GM23248 (cell line): ENCODE measurements around the gene BAD. TPM values are rescaled to one million over a fixed set of nuclear protein-coding genes. Genes with fewer than 3 reads are reported as not detected.

Source experiments
- DNase-seq: peaks from one replicate; pipeline ENCODE4 v3.0.0-alpha.2; 2015
- H2AFZ ChIP-seq: fragments of 200-600 bp; sonication (generic); 2 replicates; pipeline ENCODE4 v1.6.1; 2016; ENCODE audit warnings: antibody characterized with exemption
- H3F3A ChIP-seq: fragments of 200-600 bp; sonication (generic); 2 replicates; pipeline ENCODE4 v1.6.1; 2016; ENCODE audit warnings: mild to moderate bottlenecking, antibody characterized with exemption, mixed run types; ENCODE audit not compliant: insufficient read depth
- H3K27ac ChIP-seq: fragments of 200-600 bp; sonication (generic); 2 replicates; pipeline ENCODE4 v1.5.1; 2016; ENCODE audit warnings: mild to moderate bottlenecking
- H3K27me3 ChIP-seq: fragments of 200-600 bp; sonication (generic); replicated peaks from 2 replicates; pipeline ENCODE4 v1.6.1; 2016; ENCODE audit warnings: mild to moderate bottlenecking; ENCODE audit not compliant: insufficient read depth
- H3K36me3 ChIP-seq: fragments of 200-600 bp; sonication (generic); 2 replicates; pipeline ENCODE4 v1.6.1; 2016; ENCODE audit warnings: low read depth, mild to moderate bottlenecking
- H3K4me1 ChIP-seq: fragments of 200-600 bp; sonication (generic); 2 replicates; pipeline ENCODE4 v1.6.1; 2016; ENCODE audit warnings: mild to moderate bottlenecking; ENCODE audit not compliant: insufficient read depth
- H3K4me2 ChIP-seq: fragments of 200-600 bp; sonication (generic); one replicate; pipeline ENCODE4 v1.6.1; 2016; ENCODE audit warnings: mild to moderate bottlenecking; ENCODE audit not compliant: unreplicated experiment
- H3K4me3 ChIP-seq: fragments of 200-600 bp; sonication (generic); 2 replicates; pipeline ENCODE4 v1.5.1; 2016; ENCODE audit warnings: mild to moderate bottlenecking
- H3K79me2 ChIP-seq: fragments of 200-600 bp; sonication (generic); 2 replicates; pipeline ENCODE4 v1.6.1; 2016; ENCODE audit warnings: mild to moderate bottlenecking; ENCODE audit not compliant: insufficient read depth
- H3K9ac ChIP-seq: fragments of 200-600 bp; sonication (generic); 2 replicates; pipeline ENCODE4 v1.6.1; 2016; ENCODE audit warnings: mild to moderate bottlenecking
- H3K9me2 ChIP-seq: fragments of 200-600 bp; sonication (generic); 2 replicates; pipeline ENCODE4 v1.6.1; 2016; ENCODE audit warnings: mixed run types, mild to moderate bottlenecking, moderate library complexity; ENCODE audit not compliant: insufficient read depth
- H3K9me3 ChIP-seq: fragments of 200-600 bp; sonication (generic); one replicate; pipeline ENCODE4 v1.6.1; 2017; ENCODE audit warnings: low read depth
- H4K20me1 ChIP-seq: fragments of 200-600 bp; sonication (generic); 2 replicates; pipeline ENCODE4 v1.6.0; 2016; ENCODE audit not compliant: insufficient read depth
- EZH2 ChIP-seq: fragments of 200-600 bp; sonication (generic); IDR thresholded peaks from 2 replicates; pipeline ENCODE4 v1.6.1; 2018; ENCODE audit warnings: antibody characterized with exemption, mild to moderate bottlenecking; ENCODE audit not compliant: insufficient read depth, poor library complexity, severe bottlenecking
- EZH2phosphoT487 ChIP-seq: fragments of 200-600 bp; sonication (generic); IDR thresholded peaks from 2 replicates; pipeline ENCODE4 v1.6.1; 2018; ENCODE audit warnings: antibody characterized with exemption, moderate library complexity, mild to moderate bottlenecking, low read depth; ENCODE audit not compliant: insufficient read depth
- WGBS, 2 experiments: methylation state at CpG; one replicate each; pipeline ENCODE4 v1.1.6; 2015 to 2017; ENCODE audit warnings: low lambda C conversion rate in 2 of 2, low coverage in 1 of 2; ENCODE audit errors: missing lambda C conversion rate in 2 of 2; 5-methylcytosine and 5-hydroxymethylcytosine counted together
- in situ Hi-C: fragments of 300-500 bp; cut with MboI; formaldehyde crosslinking; loops from 2 replicates; pipeline ENCODE4 v1.15.0; 2020
- polyA plus RNA-seq: library from polyadenylated mRNA; unstranded; fragments of >200 nt; fragmentation: Nextera tagmentation; extraction: Ambion mirVana; gene quantifications from 2 replicates; pipeline ENCODE4 v1.2.1, GENCODE V29; 2016
- total RNA-seq: library from RNA; depleted of rRNA; stranded (reverse); fragments of >200 nt; shearing (Covaris generic); gene quantifications from 2 replicates; pipeline ENCODE4 v1.2.3, GENCODE V29; 2014

Gene BAD
- total and polyA plus RNA-seq, 2 experiments from 2014 or later: 146 to 170 TPM

DNA sequence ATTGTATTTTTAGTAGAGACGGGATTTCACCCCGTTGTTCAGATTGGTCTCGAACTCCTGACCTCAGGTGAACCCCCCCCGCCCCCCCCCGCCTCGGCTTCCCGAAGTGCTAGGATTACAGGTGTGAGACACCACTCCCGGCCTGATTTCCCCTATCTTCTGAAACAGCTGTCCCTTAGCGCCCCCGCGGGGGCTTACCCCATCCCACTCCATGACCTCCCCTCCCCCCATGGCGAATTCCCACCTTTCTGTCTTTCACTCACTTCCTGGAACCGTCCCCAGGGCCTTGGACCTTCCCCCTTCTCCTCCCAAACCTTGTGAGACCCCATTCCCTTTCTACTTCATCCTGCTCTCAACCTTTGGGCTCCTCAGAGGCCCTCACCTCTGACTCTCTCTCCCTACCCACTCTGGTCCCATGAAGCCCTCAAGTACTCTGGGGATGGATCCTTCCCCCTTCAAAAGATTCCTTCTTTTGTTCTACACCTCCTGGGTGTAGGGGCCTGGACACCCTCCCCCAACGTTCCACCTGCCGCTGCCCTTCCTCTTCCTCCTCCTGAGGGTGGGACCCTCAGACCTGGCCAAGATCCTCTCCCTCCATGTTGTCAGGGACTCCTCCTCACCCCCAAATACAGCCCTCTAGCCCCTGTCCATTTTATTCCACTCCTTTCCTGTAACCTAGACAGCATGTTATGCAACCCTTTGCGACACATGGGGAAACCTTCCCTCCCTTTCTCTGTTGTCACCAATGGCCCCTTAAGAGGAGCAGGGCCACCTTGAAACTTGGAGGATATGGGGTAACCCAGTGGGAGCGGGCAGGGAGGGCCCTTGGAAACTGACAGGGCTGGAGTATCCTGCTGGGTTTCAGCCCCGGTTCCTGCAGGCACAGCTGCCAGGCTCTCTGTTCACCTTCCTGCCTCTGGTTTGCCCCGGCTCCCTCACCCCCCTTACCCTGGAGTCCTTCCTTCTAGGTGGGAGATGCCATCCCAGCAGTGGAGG is 34.6 kb upstream of the BAD start:
- Histone ChIP-seq H3K79me2 (peaks cover 52% of the 10 kb centered on the region), H2AFZ (peak overlapping the region; percentile 85), H3K4me2 (peak overlapping the region; percentile 78), H3K36me3 (0 out of 2 replicates have a peak, but pooled peaks cover 4% of the 10 kb centered on the region), H3K4me1 (peaks cover 19% of the 10 kb centered on the region), H3K27me3 (no peaks in the 10 kb centered on the region), H3K27ac (peak overlapping the region; percentile 97), H3K9me2 (no peaks in the 10 kb centered on the region), H3K4me3 (peak overlapping the region; percentile 88), H3K9me3 (no peaks in the 10 kb centered on the region), H3K9ac (peak overlapping the region; percentile 94), H4K20me1 (no peaks in the 10 kb centered on the region), H3F3A (no peaks in the 10 kb centered on the region)
- TF ChIP-seq EZH2: no peak
- no peak for TF ChIP-seq EZH2phosphoT487
- peak; percentile 42 for DNase-seq
- 33 to 43% methylated on average over 14 to 19 of the region's 19 CpGs for WGBS, 2 experiments
- in situ Hi-C loops: no loop called here

DNA sequence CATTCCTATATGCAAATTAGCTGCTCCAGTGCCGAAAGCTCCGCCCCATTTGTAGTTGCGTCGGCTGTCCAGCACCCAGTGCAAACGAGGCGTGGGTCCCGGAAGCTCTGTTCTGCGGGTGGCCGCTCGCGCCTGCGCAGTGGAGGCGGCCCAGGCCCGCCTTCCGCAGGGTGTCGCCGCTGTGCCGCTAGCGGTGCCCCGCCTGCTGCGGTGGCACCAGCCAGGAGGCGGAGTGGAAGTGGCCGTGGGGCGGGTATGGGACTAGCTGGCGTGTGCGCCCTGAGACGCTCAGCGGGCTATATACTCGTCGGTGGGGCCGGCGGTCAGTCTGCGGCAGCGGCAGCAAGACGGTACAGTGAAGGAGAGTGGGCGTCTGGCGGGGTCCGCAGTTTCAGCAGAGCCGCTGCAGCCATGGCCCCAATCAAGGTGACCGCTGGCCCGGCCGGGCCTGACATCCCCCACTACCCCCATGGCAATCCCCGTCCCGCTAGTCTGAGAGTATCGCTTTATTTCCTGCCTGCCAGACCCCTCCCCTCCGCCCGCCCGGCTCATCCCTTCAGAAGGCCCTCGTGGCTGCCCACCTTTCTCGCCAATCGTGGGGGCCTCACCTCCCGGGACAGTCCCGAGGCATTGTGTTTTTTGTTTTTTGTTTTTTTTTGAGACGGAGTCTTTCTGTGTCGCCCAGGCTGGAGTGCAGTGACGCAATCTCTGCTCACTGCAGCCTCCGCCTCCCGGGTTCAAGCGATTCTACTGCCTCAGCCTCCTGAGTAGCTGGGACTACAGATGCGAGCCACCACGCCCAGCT is 33.7 kb upstream of the BAD start, which contains the start of gene PRDX5:
TSS of gene PRDX5 (plus strand) at position 161 of the 805 bp plus-strand sequence. CDS start at position 256, 95 bp downstream.
- Histone ChIP-seq H3K27me3 (no peaks in the 10 kb centered on the region), H3K27ac (peak within 1 kb of the TSS; percentile 97), H3K9ac (peak within 1 kb of the TSS; percentile 94), H3K4me1 (peaks cover 22% of the 10 kb centered on the region), H3K36me3 (0 out of 2 replicates have a peak, but pooled peaks cover 4% of the 10 kb centered on the region), H2AFZ (peak within 1 kb of the TSS; percentile 85), H3K4me2 (peak within 1 kb of the TSS; percentile 95), H4K20me1 (no peaks in the 10 kb centered on the region), H3K4me3 (peak within 1 kb of the TSS; percentile 88), H3K79me2 (peaks cover 52% of the 10 kb centered on the region), H3K9me3 (no peaks in the 10 kb centered on the region), H3F3A (peaks cover 3% of the 10 kb centered on the region), H3K9me2 (no peaks in the 10 kb centered on the region)
- in situ Hi-C loops: no loop called here
- DNase-seq: peak; percentile 99
- 1% methylated on average over 51 to 58 of the region's 61 CpGs for WGBS, 2 experiments
- TF ChIP-seq EZH2phosphoT487 (no peak), EZH2 (no peak)

DNA sequence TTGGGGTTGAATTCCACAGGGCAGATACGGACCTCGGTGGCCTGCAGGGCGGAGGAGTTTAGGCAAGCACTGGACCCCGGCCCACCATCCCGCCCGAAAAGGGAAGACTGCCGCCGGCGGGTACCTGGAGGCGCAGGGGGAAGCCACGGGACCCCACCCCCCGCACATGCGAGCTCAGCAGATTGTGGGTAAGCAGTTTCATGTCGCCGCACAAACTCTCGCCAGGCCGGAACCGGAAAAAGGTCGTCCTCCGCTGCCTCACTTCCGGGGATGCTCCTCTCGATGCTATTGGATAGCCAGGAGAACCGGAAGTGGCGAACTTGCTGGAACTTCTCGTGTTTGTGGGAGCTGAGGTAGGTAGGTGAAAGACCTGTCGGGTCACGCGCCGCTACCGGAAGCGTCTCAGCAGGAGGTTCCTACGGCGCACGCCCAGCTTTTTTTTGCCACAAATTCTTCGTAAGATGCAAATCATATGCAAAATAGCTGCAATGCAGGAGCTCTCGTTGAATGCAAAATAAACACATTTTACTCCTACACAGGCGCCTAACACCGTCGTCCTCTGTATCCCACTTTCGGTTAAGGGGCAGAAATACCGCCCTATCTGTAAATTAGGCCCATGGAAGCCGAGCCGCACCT is 33.0 kb upstream of the BAD start, which contains the start of gene TRMT112:
TSS of gene TRMT112 (minus strand) at position 235 of the 636 bp plus-strand sequence. CDS start at position 202, 33 bp downstream.
- DNase-seq: peak; percentile 98
- Histone ChIP-seq H3K4me1 (peaks cover 23% of the 10 kb centered on the region), H3F3A (peaks cover 10% of the 10 kb centered on the region), H4K20me1 (no peaks in the 10 kb centered on the region), H3K27me3 (no peaks in the 10 kb centered on the region), H3K4me3 (peak within 1 kb of the TSS; percentile 88), H2AFZ (peak within 1 kb of the TSS; percentile 85), H3K4me2 (peak within 1 kb of the TSS; percentile 95), H3K9ac (peak within 1 kb of the TSS; percentile 94), H3K36me3 (0 out of 2 replicates have a peak, but pooled peaks cover 4% of the 10 kb centered on the region), H3K9me2 (no peaks in the 10 kb centered on the region), H3K27ac (peak within 1 kb of the TSS; percentile 97), H3K9me3 (no peaks in the 10 kb centered on the region), H3K79me2 (peaks cover 58% of the 10 kb centered on the region)
- TF ChIP-seq EZH2phosphoT487 (no peak), EZH2 (no peak)
- WGBS, 2 experiments: 1% methylated on average over 42 to 43 of the region's 43 CpGs
- in situ Hi-C loops: no loop called here
